GM12878 (cell line): ENCODE data around the gene BCAS3. TPM values are rescaled to one million over a fixed set of nuclear protein-coding genes. Genes with fewer than 3 reads are reported as not detected.

Experiments used
- ATAC-seq: fragments of 200-7000 bp; cut with Tn5 transposase; 3 replicates; pipeline ENCODE4 v1.9.1; 2020; ENCODE audit warnings: mild to moderate bottlenecking, moderate library complexity
- BruUV-seq: library from RNA; stranded (reverse); fragments of 400-500 nt; replicated peaks from 2 replicates; lab custom pipeline; 2021; lab: Mats Ljungman, UMichigan
- CTCF ChIA-PET: fragments of 300-600 bp; sonication (Branson Sonifier 250); formaldehyde crosslinking; extraction: SDS; loops from one replicate; lab custom pipeline; 2021; ENCODE audit warnings: inconsistent platforms; lab: Yijun Ruan, JAX
- POLR2A ChIA-PET: fragments of 350-600 bp; formaldehyde crosslinking; extraction: SDS; loops from one replicate; lab custom pipeline; 2021; ENCODE audit warnings: inconsistent platforms; lab: Charles Lee
- RAD21 ChIA-PET: fragments of 300-600 bp; sonication (Branson Sonifier 250); formaldehyde crosslinking; loops from one replicate; lab custom pipeline; 2023; ENCODE audit warnings: antibody characterized with exemption; ENCODE audit not compliant: unreplicated experiment; lab: Charles Lee
- SMC1A ChIA-PET: fragments of 300-600 bp; sonication (Branson Sonifier 250); formaldehyde crosslinking; loops from one replicate; lab custom pipeline; 2023; ENCODE audit not compliant: unreplicated experiment, uncharacterized antibody; lab: Charles Lee
- DNase-seq: peaks from one replicate; pipeline ENCODE4 v3.0.0-alpha.2; 2011; ENCODE audit warnings: low read depth, low spot score
- FAIRE-seq: peaks from 3 replicates; lab custom pipeline; 2011; peaks lifted over from hg19 to GRCh38; lab: Jason Lieb, UNC
- H2AFZ ChIP-seq: 2 replicates; pipeline ENCODE4 v1.6.0; 2011; ENCODE audit warnings: low read depth, low read length, control low read depth; ENCODE audit not compliant: control insufficient read depth
- H3K27ac ChIP-seq: 2 replicates; pipeline ENCODE4 v1.5.1; 2011; ENCODE audit warnings: control low read depth; ENCODE audit not compliant: control insufficient read depth, insufficient read depth
- H3K27me3 ChIP-seq, 2 experiments: replicated peaks in 1 of 2; 2 replicates each; pipeline versions ENCODE4 v1.6.0 to v1.6.1; 2011; ENCODE audit warnings: low read length in 1 of 2; ENCODE audit not compliant: control insufficient read depth in 2 of 2, insufficient read depth in 2 of 2
- H3K36me3 ChIP-seq, 2 experiments: 2 replicates each; pipeline ENCODE4 v1.5.1; 2011; ENCODE audit warnings: low read length in 1 of 2; ENCODE audit not compliant: control insufficient read depth in 2 of 2, insufficient read depth in 2 of 2
- H3K4me1 ChIP-seq: 2 replicates; pipeline ENCODE4 v1.6.1; 2011; ENCODE audit warnings: mild to moderate bottlenecking, low read length, moderate library complexity, mixed read lengths; ENCODE audit not compliant: control insufficient read depth, insufficient read depth
- H3K4me2 ChIP-seq: 2 replicates; pipeline ENCODE4 v1.6.0; 2011; ENCODE audit warnings: control low read depth; ENCODE audit not compliant: control insufficient read depth, insufficient read depth
- H3K4me3 ChIP-seq: fragments of 200-600 bp; sonication (generic); 2 replicates; pipeline ENCODE4 v1.5.1; 2016
- H3K79me2 ChIP-seq: 2 replicates; pipeline ENCODE4 v1.6.0; 2011; ENCODE audit warnings: low read length; ENCODE audit not compliant: control insufficient read depth, insufficient read depth
- H3K9ac ChIP-seq: 2 replicates; pipeline ENCODE4 v1.8.0; 2011; ENCODE audit warnings: low read length, control low read depth, mixed read lengths; ENCODE audit not compliant: control insufficient read depth, insufficient read depth
- H3K9me3 ChIP-seq: replicated peaks from 3 replicates; pipeline ENCODE4 v1.5.1; 2011; ENCODE audit warnings: mild to moderate bottlenecking, low read length; ENCODE audit not compliant: control insufficient read depth, insufficient read depth
- H4K20me1 ChIP-seq: 2 replicates; pipeline ENCODE4 v1.6.0; 2011; ENCODE audit not compliant: control insufficient read depth, insufficient read depth
- ATF2 ChIP-seq: IDR thresholded peaks from 2 replicates; pipeline ENCODE4 v1.6.1; 2012; ENCODE audit warnings: low read length, inconsistent platforms
- BACH1 ChIP-seq: fragments of 450-650 bp; IDR thresholded peaks from 2 replicates; pipeline ENCODE4 v1.6.1; 2017; ENCODE audit warnings: mild to moderate bottlenecking, borderline replicate concordance
- HDAC6 ChIP-seq: fragments of 200-600 bp; sonication (generic); IDR thresholded peaks from one replicate; pipeline ENCODE4 v1.8.0; 2017; ENCODE audit warnings: antibody characterized with exemption; ENCODE audit not compliant: unreplicated experiment
- LARP7 ChIP-seq: fragments of 450-650 bp; IDR thresholded peaks from 2 replicates; pipeline ENCODE4 v1.6.1; 2017; ENCODE audit warnings: mild to moderate bottlenecking
- MLLT1 ChIP-seq: fragments of 450-650 bp; IDR thresholded peaks from 2 replicates; pipeline ENCODE4 v1.6.1; 2016; ENCODE audit warnings: mild to moderate bottlenecking
- POLR2AphosphoS5 ChIP-seq: IDR thresholded peaks from 2 replicates; pipeline ENCODE4 v1.6.1; 2011; ENCODE audit warnings: mild to moderate bottlenecking, low read length, inconsistent platforms
- SKIL ChIP-seq: fragments of 450-650 bp; IDR thresholded peaks from 2 replicates; pipeline ENCODE4 v1.6.1; 2017; ENCODE audit warnings: mild to moderate bottlenecking, low read depth, inconsistent platforms; ENCODE audit not compliant: poor library complexity, severe bottlenecking
- WGBS: methylation state at CpG from one replicate; pipeline ENCODE4 v1.1.6; 2016; ENCODE audit warnings: low lambda C conversion rate; ENCODE audit not compliant: insufficient replicate concordance, insufficient coverage; ENCODE audit errors: missing lambda C conversion rate; 5-methylcytosine and 5-hydroxymethylcytosine counted together
- in situ Hi-C: fragments of 300-500 bp; cut with MboI; formaldehyde crosslinking; loops from 9 replicates; pipeline ENCODE4 v1.14.3; 2018; ENCODE audit warnings: mixed read lengths
- intact Hi-C: fragments of 100-400 bp; cut with micrococcal nuclease; formaldehyde crosslinking; loops from one replicate; pipeline ENCODE4 v1.14.2; 2022; ENCODE audit not compliant: unreplicated experiment
- polyA plus RNA-seq, 11 experiments: library from polyadenylated mRNA; depleted of rRNA in 4 of 11; unstranded in 6 of 11; stranded (reverse) in 5 of 11; fragments of >200 nt; fragmentation: Nextera tagmentation in 4 of 11; fragmentation: Illumina TruSeq in 1 of 11; extraction: Ambion mirVana in 4 of 11; extraction: Trizol in 1 of 11; gene quantifications; 1 replicate in 1 of 11; 2 replicates in 10 of 11; pipeline versions ENCODE4 v1.2.1 to v1.2.3, GENCODE V29; 2011 to 2016; ENCODE audit warnings: inconsistent platforms in 2 of 11, missing spikeins in 2 of 11, low read depth in 1 of 11
- total RNA-seq, 4 experiments: library from RNA; depleted of rRNA in 3 of 4; stranded (reverse); fragments of >200 nt in 3 of 4; fragmentation: Illumina TruSeq in 1 of 4; extraction: Trizol in 1 of 4; gene quantifications; 2 replicates each; pipeline versions ENCODE4 v1.2.1 to v1.2.3, GENCODE V29; 2013 to 2021

The BCAS3 gene
- total and polyA plus RNA-seq, 10 of the 15 experiments (the other 5 are each of a cell fraction or from before 2014, with no cell fraction given): 2.1 to 11.0 (median 6.6) TPM

- ChIA-PET RAD21 (no interaction called here), CTCF (no interaction called here), SMC1A (no interaction called here), POLR2A (interaction anchor here (0.7 kb wide), 1 partner anchor 13 kb away, joined by 3 read pairs; no protein-coding TSS in a partner anchor)
- Histone ChIP-seq H3K27ac (no peak overlapping the region), H3K9me3 (no peaks in the 10 kb centered on the region), H3K27me3 (no peaks in the 10 kb centered on the region), H4K20me1 (no peaks in the 10 kb centered on the region), H3K4me2 (no peak overlapping the region), H3K9ac (no peak overlapping the region), H2AFZ (no peak overlapping the region), H3K4me3 (no peak overlapping the region), H3K4me1 (no peaks in the 10 kb centered on the region), H3K36me3 (no peaks in the 10 kb centered on the region), H3K79me2 (no peaks in the 10 kb centered on the region; the same call in 1 of the 2 replicates)
- no TSS peak for BruUV-seq
- WGBS: 80% methylated on average over 6 of the region's 6 CpGs
- FAIRE-seq: no peak
- intact Hi-C loops: no loop called here
- no peak for DNase-seq
- in situ Hi-C loops: no loop called here
- ATAC-seq: no peak
- TF ChIP-seq SKIL: no peak
- TF ChIP-seq BACH1: no peak
- TF ChIP-seq ATF2: no peak
- no peak for TF ChIP-seq LARP7
- TF ChIP-seq HDAC6: no peak
- TF ChIP-seq POLR2AphosphoS5: no peak
- no peak for TF ChIP-seq MLLT1
Observed at GRCh38 chr17:60680754-60681153, 3.1 kb downstream of the BCAS3 start.
